Measurements from ENCODE around the gene SMIM34. TPM values are rescaled to one million over a fixed set of nuclear protein-coding genes. Genes with fewer than 3 reads are reported as not detected.
"Not testable (repeated sequence)": the region's sequence is repeated elsewhere in the genome, so short reads cannot be mapped to it uniquely, and the experiment has no call there.

The SMIM34 gene, protein sequence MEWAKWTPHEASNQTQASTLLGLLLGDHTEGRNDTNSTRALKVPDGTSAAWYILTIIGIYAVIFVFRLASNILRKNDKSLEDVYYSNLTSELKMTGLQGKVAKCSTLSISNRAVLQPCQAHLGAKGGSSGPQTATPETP
- polyA plus RNA-seq (ENCODE audit: insufficient read length in 4 of 4), result under 1 TPM in 3 of 4 donors, not detected in 1; 0.14 to 0.85 (median 0.60) TPM

DNA sequence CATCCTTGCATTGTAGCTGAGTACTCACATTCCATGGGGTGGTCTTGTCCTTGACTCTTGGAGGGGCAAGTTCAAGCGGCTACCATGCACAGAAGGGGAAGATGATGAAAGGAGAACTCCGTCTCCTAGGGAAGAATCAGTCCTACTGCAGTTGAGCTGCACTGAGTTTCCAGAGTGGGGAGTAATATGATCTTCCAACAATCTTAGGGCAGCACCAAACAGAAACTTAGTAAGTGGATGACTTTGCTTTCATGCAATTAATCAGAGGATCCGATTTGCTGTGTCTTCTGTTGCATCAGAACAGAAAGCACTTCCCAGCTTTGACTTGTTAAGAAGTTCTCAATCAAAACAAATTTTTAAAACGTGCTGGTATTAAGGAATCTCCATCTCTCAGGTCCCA is at the start of gene SMIM34:
Gene SMIM34, minus strand, starts transcription at position 147 of the 400 bp plus-strand sequence. Its CDS starts 112 bp downstream, at position 35.
- not testable (repeated sequence) for DNase-seq (ENCODE audit: low read depth in 4 of 4, low spot score in 2 of 4)

DNA sequence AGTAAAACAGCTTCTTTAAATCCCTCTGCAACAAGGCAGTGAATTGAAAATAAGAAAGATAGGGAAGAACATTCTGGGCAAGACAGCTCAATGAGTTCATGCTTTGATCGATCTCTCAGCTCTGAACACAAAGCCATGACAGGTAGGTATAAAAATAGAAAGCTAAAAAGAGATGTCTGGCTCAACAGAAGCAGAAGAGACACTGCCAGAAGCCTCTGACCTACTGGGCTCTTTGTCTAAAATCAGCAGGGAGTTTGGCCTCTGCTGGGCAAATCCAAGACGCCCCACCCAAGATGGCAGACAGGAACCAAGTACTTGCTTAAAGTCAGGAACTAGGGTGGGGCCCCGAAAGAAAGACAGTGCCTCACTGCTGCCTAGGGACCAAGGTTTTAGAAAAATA is 43.6 kb upstream of the SMIM34 start:
- DNase-seq (ENCODE audit: low read depth in 4 of 4, low spot score in 2 of 4), result not testable (repeated sequence)

DNA sequence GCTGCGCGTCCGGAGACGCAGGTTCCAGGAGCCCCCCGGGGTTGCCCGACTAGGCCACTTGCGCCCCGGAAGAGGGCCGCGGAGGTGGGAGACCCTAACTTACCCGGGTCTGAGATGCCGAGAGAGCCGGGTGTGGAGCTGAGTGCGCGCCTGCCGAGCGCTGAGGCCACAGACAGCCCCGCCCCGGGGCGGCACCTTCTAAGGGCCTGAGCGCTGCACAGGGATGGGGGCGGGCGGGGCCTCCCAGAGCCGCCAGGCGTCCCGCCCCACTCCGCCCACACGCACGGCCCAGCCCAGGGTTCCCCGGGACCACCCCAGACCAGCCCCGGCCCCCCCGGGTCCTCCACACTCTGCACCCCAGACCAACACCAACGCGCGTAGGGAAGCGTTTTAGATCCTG is 35.7 kb upstream of the SMIM34 start:
- not testable (repeated sequence) for DNase-seq (ENCODE audit: low read depth in 4 of 4, low spot score in 2 of 4)

DNA sequence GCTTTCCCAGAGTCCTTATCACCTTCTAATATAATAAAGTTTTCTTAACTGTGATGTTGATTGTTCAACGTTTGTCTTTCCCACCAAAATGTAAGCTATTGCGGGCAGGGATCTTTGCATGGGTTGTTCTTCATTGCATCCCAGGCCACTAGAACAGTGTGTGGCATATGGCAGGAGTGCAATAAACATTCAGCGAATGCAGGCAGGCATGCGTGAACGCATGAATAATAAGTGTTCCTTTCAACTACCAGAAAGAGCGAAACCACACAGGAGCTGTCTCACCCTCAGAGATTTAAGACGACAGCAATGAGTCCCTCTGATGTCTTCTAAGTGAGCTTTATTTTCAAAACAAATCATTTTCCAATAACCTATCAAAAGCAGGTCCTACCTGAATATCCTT is 34.5 kb upstream of the SMIM34 start:
- DNase-seq (ENCODE audit: low read depth in 4 of 4, low spot score in 2 of 4), result not testable (repeated sequence)

DNA sequence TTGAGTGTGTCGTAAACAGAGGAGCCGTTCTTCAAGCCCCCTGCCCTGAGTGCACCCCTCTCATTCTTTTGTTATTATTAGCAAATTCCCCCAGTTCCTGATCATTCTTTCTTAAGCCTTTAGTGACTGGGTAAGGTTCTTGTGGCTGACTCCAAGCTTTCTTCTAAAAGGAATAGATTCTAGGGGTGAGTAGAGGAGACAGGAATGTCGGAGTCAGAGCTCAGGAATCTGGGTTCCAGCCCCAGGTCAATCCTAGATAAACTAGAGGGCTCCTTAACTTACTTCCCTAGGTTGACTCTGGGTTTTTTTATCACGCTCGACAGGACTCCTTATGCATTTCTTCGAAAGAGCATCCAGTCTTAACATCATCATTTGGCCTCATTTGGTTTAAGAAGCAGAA is 32.4 kb upstream of the SMIM34 start:
- not testable (repeated sequence) for DNase-seq (ENCODE audit: low read depth in 4 of 4, low spot score in 2 of 4)

DNA sequence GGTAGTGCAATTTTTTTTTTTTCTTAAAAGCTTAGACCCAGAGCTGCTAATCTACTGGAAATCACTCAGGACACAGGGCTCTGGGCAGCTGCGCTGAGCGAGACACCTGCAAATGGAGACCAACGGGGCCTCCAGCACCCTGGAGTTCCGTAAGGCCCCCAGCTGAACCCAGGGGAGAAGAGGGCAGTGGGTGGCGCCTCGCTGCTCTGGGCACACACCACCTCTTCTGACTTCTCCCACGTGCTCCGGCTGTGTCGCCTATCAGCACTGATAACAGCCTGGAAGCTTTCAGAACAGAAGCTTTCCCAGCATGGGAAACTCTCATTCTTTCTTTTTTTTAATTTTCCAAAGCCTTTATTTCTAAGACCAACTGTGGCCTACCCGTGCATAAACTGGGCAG is 31.9 kb upstream of the SMIM34 start:
- DNase-seq (ENCODE audit: low read depth in 4 of 4, low spot score in 2 of 4), result not testable (repeated sequence)

DNA sequence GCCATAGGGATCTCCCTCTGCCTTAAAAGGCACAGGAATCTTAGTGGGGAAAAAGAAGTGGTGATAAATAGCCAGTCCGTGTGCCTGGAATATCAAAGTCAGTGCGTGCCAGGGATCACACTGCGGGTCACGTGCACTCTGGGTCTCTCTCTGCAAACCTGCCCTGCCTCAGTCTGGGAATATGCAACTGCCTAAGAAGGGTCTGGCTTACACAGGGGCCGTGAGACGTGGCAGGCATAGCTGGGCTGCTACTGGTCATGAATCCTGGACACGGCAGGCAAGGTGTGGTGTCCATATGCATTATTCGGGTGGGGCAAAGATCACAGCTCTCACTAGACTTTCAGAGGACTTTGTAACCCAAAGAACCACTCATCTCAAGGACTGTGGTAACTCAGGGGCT is 23.3 kb upstream of the SMIM34 start:
- DNase-seq (ENCODE audit: low read depth in 4 of 4, low spot score in 2 of 4), result not testable (repeated sequence)

DNA sequence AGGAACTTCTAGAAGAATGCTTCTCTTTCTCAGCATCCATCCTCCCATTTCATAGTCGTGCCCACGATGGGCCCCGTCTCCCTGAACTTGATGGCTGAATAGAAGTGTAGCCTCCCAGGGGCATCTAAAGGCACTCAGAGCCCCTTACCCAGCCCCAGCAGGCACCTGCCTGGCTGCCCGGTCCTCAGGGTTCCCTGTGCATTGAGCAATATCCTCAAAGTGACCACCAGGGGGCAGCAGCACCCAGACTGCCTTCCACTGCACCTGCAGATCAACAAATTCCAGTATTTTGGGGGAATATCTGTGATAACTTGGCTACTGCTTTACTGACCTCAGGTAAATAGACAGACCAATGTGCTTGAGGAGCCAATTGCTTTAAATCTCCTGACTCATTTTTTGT is 19.7 kb upstream of the SMIM34 start:
- DNase-seq (ENCODE audit: low read depth in 4 of 4, low spot score in 2 of 4), result not testable (repeated sequence)

DNA sequence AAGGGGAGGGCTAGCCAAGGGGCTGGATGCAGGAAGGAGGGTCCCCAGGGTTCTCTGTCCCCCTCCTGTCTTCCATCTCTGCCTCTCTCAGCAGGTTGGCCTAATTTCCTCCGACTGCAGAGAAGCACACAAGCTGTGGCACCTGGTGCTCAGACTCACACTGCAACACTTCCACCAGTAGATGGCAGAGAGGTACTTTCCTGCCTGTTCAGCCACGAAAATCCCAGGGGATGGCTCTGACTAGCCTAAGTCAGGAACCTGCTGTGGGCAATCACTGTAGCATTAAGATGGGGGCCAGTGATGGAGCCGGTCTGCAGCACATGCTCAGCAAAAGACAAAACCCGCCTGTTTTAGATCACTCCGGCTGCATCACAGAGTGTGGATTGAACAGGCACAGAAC is 6.0 kb upstream of the SMIM34 start:
- not testable (repeated sequence) for DNase-seq (ENCODE audit: low read depth in 4 of 4, low spot score in 2 of 4)

DNA sequence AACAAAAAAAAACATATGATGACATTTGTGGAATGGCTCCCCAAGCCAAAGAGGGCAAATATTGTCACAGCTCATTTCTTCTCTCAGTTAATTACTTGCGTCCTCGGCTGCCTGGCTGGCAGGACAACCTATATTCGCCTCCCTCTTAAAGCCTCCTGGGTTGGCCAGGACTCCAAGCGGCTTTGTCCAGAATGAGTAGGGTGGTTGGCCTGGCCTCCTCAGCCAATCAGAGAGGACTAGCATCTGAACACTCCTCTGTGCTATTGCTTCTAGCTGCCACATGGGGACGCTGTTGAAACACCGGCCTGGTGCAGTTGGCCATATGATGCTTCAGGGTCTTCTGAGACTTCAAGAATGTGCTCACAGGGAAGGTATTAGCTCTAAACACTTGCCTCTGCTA is 4.7 kb upstream of the SMIM34 start:
- not testable (repeated sequence) for DNase-seq (ENCODE audit: low read depth in 4 of 4, low spot score in 2 of 4)

DNA sequence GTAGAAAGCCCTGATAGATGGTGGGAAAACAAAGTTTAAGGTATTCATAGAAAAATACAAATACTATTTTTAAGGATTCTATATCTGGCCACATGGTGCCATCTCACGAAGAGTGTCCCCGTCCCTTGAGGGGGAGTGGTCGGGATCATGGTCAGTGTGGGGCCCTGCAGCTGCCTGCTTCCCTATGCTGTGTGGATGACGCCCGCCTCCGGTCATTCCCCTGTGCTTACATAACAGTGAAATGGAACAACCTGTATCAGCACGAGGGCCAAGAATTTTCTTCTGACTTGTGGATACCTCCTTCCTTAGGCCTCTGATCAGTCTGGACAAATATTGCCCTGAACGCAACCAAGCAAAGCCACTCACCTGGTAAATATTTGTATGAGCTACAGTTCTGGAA is 3.6 kb upstream of the SMIM34 start:
- not testable (repeated sequence) for DNase-seq (ENCODE audit: low read depth in 4 of 4, low spot score in 2 of 4)

DNA sequence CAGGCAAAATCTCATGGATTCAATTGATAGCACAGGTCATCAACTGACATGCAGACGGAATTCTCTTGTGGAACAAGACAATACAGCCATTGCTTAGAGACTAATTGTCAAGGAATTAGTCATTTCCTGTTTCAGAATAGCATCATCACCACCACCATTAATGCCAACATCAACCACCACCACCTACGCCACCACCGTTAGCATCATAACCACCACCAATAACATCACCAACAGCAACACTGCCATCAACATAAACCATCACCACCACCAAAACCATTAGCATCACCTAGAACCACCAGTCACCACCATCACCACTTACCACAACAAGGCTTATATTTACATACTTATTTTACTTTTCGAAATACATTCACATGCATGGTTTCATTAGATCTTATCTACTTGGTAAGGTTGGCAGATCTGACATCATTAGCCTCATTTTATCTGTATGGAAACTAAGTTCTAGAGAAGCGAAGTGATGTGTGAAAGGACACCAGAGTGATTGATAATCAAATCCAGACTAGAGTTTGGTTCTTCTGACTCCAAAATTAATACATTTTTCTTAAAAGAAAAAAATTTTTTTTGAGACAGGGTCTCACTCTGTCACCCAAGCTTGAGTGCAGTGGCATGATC is 6.2 kb downstream of the SMIM34 start:
- not testable (repeated sequence) for DNase-seq (ENCODE audit: low read depth in 4 of 4, low spot score in 2 of 4)

DNA sequence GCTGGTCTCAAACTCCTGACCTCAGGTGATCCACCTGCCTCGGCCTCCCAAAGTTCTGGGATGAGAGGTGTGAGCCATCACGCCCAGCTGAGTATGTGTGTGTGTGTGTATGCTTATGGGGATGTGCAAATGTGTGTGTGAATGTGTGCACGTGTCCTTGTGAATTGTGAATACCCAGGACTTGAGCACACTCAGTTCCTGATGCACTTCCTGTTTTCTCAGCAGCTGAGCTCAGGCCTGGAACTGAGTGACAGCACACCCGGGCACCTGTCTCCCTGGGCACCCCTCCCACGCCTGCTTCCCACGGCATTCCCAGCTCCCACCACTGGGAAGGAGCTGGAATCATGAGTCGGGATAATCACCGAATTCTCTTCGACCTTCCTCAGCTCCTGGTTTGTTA is 16.5 kb downstream of the SMIM34 start:
- DNase-seq (ENCODE audit: low read depth in 4 of 4, low spot score in 2 of 4), result not testable (repeated sequence)

DNA sequence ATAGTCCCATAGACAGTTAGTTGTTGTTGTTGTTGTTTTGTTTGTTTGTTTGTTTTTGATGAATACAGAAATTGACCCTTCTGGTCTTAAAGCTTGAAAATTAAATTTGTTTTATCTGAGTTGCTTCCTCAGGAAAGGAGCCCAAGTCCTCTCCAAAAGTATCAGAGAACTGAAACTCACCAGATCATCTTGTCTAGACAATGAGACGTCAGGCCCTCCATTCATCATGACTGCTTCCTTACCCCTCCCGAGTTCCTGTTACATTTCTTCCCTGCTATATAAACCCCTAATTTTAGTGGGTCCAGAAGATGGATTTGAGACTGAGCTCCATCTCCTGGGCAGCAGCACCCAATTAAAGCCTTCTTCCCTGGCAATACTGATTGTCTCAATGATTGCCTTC is 17.1 kb downstream of the SMIM34 start:
- DNase-seq (ENCODE audit: low read depth in 4 of 4, low spot score in 2 of 4), result not testable (repeated sequence)

DNA sequence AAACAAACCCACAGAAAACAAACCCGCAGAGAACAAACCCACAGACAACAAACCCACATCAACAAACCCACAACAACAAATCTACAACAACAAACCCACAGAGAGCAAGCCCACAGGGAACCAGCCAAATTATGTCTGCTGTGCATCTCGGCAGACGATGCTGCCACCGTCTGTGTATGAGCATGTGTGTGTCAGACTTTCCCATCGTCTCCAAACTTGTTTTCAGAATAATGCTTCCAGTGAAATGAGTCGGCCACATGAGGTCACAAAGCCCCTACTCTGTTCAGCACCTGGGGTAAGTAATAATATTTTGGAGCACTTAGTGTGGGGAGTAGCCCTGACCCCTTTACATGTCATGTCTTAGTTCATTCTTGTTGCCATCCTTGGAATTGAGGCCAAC is 17.6 kb downstream of the SMIM34 start:
- DNase-seq (ENCODE audit: low read depth in 4 of 4, low spot score in 2 of 4), result not testable (repeated sequence)

DNA sequence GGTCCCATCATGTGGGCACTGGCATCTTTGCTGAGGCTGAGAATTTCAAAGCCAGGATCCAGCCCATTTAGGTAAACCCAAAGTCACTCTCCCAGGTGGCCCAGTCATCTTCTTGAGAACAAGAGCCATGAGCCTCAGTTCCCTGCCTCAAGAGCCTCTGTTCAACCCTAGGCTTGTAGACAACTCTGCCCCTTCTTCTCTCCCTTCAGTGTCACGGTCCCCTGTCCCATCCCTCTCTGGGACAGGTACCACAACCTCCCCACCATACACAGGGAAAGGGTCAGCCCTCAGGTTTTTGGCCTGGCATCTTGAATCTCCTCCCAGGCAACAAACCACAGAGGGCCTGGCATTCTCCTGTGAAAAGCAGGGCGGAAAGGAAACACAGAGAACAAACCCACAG is 18.1 kb downstream of the SMIM34 start:
- not testable (repeated sequence) for DNase-seq (ENCODE audit: low read depth in 4 of 4, low spot score in 2 of 4)

DNA sequence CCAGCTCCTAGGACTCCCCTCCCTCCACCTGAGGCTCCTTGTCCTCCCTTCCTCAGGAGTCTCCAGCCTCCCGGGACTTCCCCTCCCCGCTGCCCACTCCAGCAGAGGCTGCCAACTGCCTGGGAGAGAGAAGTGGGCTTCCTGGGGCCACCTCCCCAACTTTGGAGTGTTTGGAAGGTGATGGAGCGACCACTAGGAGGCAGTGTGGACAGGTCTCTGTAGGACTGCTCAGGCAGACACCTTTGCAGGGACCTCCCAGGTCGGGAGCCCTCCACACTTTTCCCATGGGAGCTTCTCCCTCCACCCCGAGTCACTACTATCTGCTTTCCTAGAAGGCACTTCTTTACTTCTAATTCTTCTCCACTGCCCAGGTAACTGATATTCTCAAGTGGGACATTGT is 19.0 kb downstream of the SMIM34 start:
- not testable (repeated sequence) for DNase-seq (ENCODE audit: low read depth in 4 of 4, low spot score in 2 of 4)

DNA sequence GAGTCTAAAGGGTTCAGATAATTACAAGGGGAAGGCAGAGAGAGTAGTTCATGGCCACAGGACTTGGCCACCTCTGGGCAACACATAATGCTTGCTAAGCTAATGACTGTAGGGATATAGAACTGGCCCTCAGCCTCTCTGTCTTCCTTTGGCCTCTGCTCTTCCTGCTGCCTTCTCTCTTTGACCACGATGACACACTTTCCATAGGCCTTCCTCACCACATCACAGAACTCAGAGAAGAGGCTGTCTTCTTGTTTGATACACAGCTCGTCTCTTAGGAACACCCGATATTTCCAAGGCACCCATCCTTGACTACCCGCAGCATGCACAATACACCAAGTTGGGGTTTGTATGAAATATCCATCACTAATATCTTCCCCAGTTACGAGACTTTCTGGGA is 23.2 kb downstream of the SMIM34 start:
- not testable (repeated sequence) for DNase-seq (ENCODE audit: low read depth in 4 of 4, low spot score in 2 of 4)

DNA sequence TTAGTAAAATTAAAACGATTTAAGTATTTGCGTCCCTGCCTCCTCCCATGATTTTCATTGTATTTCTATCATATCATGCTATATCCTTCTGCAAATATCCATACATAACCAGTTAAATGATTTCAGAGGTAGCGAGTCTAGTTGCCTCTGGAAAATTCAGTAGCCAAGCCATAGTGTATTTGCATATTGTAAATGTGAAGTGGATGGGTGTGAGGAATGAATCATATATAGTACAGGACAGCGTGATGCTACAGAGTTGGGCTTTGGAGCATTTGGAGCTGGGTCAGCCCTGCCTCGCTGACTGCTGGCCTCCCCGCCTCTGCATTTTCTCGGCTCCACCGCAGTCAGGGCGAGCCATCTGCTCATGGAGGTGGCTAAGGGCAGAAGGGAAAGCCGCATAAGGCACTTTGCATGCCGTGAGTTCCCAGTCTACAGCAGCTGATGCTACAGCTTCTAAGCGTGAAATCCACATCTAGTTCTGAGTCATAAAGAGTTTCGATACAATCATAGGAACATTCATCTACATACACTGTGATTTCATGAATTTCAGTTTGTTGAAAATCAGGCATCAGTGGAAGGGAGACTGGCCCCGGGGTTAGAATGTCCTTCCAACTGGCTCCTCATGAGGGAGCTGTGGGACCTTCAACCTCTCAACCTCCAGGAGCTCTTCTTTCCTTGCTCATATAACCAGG is 39.9 kb downstream of the SMIM34 start:
- not testable (repeated sequence) for DNase-seq (ENCODE audit: low read depth in 4 of 4, low spot score in 2 of 4)

DNA sequence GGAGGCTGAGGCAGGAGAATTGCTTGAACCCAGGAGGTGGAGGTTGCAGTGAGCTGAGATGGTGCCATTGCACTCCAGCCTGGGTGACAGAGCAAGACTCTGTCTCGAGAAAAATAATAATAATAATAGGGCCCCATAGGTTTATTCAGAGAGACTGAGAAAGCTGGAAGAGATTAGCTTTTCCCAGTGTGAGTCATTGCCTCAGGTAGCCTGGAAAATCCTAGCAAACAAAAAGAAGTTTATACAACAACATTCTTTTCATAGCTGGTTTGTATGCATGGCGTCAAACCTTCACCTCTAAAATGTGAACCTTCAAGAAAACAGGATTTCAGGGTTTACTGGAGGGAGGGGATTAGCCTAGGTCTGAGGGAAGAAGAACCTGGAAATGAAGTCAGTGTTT is 40.6 kb downstream of the SMIM34 start:
- DNase-seq (ENCODE audit: low read depth in 4 of 4, low spot score in 2 of 4), result not testable (repeated sequence)

DNA sequence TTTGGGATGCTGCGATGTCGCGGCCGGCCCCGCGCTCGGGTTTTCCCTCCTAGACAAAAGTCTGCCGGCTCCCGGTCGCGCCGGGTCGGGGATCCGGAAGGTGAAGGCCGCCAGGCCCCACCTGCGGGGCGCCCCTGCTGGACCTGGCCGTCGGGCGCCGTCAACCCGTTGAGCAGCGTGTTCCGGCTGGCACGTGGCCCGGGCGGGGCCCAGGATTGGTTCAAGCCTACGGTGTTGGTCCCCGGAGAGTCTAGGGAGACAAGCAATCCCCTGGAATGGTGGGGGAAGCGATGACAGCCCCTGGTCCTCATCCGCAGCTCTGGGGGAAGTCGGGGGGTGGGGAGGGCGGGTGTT is 48.2 kb downstream of the SMIM34 start:
- not testable (repeated sequence) for DNase-seq (ENCODE audit: low read depth in 4 of 4, low spot score in 2 of 4)
